GM18517 (cell line): ENCODE measurements around the gene ARID2.

Experiments
- ATAC-seq: cut with Tn5 transposase; IDR thresholded peaks from one replicate; pipeline ENCODE4 v1.9.1; 2021; ENCODE audit warnings: mild to moderate bottlenecking, moderate library complexity; ENCODE audit not compliant: unreplicated experiment

Gene ARID2

DNA sequence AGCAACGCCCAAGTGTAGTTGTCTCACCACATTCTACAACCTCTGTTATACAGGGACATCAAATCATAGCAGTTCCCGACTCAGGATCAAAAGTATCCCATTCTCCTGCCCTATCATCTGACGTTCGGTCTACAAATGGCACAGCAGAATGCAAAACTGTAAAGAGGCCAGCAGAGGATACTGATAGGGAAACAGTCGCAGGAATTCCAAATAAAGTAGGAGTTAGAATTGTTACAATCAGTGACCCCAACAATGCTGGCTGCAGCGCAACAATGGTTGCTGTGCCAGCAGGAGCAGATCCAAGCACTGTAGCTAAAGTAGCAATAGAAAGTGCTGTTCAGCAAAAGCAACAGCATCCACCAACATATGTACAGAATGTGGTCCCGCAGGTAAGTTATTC is 123.0 kb downstream of the ARID2 start:
- no peak for ATAC-seq

DNA sequence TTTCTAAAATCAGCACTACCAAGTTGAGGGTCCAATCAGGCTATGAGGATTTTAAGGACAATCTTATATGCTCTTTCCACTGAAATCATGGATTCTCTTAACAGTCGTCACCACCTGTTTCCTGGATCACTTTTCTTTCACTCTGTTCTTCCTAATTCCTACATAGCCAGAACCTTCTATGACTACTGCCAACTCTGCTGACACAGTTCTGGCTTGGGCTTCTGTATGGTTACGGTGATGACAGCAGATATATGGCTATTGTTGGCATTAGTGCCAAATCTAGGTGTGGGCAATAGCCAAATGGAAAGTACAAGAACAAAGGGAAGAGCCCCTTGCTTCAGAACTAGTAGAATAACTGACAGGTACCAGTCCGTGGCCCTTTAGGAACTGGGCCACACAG is 124.0 kb downstream of the ARID2 start:
- no peak for ATAC-seq

DNA sequence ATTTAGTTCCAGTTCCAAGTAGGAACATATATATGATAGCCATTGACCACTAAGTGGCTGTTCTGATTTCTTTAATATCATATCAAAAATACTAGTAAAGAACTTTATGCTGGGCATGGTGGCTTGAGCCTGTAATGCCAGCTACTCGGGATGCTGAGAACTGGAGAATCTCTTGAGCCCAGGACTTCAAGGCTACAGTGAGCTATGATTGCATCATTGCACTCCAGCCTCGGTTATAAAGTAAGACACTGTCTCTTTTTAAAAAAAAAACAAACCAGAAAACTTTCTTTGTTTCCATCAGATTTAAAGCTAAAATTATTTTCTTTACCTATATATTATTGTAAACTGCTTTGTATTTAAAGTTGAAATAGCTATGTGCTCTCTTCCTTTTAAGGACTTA is 133.8 kb downstream of the ARID2 start:
- no peak for ATAC-seq

DNA sequence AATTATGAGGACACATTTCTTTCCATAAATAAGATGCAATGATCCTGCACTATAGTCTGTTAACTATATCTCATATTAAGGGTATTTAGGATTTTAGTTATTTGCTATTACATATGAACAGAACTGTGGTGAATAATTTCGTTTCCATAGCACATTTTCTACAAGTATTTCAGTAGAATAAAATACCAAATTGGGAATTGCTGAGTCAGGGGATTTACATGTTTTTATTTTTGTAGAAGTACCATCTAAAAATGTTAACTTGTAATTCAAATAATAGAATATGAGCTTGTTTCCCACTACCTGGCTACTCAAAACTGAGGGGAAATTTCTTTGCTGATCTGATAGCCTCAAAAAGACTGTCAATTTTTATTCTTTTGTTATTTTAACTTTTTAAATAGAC is 136.8 kb downstream of the ARID2 start:
- ATAC-seq, result no peak

DNA sequence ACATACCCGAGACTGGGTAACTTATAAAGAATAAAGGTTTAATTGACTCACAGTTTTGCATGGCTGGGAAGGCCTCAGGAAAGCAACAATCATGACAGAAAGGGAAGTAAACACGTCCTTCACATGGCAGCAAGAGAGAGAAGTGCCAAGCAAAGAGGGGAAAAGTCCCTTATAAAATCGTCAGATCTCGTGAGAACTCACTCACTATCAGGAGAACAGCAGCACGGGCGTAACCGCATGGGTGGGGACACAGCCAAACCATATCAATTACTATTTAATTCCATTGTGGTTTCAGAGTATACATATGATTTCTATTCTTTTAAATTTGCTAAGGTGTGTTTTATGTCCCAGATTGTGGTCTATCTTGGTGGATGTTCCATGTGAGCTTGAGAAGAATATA is 142.9 kb downstream of the ARID2 start:
- no peak for ATAC-seq

DNA sequence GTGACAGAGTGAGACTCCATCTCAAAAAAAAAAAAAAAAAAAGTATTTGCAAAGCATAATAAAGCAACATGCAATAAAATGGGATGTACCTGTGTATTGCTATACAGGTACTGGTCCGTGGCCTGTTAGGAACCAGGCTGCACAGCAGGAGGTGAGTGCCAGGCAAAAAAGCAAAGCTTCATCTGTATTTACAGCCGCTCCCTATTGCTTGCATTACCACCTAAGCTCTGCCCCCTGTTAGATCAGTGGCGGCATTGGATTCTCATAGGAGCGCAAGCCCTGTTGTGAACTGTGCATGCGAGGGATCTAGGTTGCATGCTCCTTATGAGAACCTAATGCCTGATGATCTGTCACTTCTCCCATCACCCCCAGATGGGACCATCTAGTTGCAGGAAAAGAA is 147.6 kb downstream of the ARID2 start:
- ATAC-seq, result no peak

DNA sequence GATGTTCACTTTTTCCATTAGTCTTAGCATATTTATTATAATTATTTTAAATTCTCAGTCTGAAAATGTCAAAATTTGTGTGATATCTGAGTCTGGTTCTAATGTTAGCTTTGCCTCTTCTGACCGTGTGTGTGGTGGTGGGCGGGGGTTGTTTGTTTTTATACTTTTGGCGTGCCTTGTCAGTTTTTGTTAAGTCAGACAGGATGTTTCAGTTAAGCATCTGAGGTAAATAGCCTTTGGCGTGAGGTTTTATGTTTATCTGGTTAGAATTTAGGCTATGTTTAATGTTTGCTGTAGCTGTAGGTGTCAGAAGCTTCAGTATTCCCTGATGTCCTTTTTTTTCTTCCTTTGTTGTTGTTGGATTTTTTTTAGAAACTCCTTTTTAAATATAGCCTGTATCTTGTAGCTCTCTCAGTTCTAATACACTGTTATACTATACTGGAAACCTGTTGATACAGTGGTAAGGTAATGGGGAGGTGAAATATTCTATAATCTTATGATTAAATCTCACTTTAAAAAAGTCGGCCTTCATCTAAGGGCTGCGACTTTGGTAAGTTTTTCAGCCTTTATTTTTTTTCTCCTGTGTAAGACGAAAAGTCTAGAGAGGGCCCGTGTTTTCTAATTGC is 149.2 kb downstream of the ARID2 start:
- ATAC-seq, result no peak

DNA sequence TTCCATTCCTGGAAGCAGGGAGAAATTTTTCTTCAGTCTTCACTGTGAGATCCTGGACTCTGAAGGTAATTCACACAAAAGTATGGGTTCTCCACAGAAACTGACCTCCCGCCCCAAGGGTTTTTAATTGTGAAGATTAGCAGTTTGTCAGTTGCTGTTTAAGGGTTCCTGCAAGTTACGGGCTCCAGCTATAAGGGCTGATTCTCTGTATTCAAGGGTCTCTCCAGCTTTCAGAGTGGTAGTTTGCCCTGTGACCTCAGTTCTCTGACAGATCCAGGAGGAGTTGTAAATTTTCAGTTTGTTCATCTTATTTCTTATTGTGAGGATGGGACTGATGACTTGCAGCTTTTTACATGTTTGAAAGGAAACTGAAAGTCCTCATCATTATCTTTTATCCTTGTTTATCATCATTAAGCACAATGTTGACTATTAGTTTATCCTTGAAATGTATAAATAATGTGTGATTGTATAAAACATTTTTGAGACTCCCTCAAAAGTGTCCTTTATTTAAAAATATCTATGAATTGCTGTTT is 149.9 kb downstream of the ARID2 start:
- no peak for ATAC-seq

DNA sequence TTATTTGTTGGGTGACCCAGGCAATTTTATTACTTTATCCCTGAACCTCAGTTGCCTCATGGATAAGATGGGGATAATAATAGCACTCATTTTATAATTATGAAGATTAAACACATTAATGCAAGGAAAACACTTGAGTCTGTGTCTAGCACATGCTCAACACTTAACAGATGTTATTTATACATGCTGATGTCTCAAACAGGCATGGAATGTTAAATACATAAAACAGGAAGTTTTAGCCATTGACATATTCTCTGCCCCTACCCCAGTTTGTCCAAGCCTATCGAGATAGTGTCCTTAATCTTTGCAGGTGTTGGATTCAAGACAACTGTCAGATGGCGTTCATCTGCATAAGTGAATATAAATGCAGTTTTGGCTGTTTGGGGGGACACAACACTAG is 151.0 kb downstream of the ARID2 start:
- no peak for ATAC-seq

DNA sequence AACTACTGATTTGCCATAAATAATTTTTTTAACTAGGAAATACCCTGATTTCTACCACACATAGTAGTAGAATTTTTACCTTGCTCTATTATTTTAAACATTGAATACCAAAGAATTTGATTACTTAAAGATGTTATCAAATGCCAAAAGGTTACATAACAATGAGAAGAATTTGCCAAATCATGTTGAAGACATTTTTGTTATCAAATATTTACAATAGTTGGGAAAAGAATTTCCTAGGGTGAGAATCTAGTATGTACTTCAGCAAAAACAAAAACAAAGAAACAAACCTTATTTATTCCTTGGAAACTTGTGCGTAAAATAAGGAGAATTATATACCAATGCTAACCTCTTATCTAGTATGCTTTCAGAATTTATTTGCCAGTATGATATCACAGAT is 153.7 kb downstream of the ARID2 start:
- ATAC-seq, result no peak

DNA sequence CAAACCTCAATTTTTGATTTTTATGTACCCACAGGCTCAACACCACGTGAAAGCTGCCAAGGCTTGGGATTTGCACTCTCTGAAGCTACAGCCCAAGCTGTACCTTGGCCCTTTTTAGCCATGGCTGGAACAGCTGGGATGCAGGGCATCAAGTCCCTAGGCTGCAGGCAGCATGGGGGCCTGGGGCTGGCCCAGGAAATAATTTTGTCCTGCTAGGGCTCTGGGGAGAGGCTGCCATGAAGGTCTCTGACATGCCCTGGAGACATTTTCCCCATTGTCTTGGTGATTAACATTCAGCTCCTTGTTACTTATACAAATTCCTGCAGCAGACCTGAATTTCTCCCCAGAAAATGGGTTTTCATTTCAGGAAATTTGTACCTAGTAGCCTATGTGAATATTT is 157.2 kb downstream of the ARID2 start:
- ATAC-seq, result no peak

DNA sequence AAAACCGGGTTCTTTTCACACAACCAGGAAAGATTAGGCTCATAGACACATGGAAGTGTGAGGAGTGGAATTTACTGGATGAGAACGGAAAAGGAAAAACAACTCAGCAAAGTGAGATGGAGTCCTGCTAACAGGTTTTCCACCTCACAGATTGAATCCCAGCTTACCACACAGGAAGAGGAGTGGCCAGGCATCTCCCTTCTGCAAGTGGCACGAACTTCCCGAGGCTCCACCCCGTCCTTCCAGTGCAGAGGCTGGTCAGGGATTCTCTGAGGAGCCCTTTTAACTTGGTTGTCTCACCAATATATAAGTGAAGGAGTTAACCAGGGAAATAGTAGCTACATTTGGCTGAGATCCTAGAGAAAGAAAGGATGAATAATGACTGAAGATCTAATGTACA is 158.0 kb downstream of the ARID2 start:
- no peak for ATAC-seq

DNA sequence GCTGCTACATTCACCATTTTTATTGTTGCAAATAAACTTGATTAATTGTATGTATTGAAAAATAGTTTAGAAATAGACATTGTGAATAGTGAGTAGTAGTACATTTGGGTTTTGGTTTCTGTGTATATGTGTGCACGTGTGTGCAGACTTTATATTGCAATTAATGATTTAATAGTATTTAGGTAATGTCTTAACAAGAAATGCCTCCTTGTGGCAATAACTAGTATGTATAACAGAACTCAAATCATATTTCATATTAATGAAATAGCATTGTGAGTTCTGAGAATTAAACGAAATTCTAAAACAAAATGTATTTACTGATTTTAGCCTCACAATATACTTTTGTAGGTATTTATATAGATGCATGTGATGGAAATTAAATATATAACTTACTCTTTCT is 160.8 kb downstream of the ARID2 start:
- no peak for ATAC-seq

DNA sequence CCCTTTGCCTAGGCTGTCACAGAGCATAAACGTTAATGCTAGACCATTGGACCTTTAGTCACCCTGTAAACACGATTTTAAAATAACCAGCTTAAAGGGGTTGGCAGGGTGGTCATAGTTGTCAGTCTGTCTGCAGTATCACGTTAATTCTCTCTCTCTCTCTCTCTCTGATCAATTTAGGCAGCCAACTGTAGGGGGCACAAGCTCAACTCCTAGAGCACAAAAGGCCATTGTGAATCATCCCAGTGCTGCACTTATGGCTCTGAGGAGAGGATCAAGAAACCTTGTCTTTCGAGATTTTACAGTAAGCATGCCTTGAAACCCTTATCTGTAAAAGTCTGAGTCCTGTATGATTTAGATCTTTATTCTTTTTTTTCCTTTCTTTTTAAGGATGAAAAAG is 163.7 kb downstream of the ARID2 start:
- no peak for ATAC-seq

DNA sequence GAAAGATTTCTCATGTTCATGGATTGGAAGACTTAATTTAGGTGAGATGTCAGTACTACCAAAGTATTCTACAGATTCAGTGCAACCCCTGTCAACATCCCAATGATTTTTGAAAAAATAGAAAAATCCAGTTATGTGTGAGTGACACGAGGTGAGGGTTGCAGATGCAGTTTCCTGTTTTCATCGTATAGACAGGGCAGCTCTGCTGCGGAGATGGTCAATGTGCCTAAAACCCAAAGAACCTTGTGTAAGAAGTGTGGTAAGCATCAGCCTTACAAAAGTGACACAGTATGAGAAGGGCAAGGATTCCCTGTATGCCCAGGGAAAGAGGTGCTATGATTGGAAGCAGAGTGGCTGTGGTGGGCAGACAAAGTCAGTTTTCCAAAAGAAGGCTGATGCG is 166.5 kb downstream of the ARID2 start:
- no peak for ATAC-seq

DNA sequence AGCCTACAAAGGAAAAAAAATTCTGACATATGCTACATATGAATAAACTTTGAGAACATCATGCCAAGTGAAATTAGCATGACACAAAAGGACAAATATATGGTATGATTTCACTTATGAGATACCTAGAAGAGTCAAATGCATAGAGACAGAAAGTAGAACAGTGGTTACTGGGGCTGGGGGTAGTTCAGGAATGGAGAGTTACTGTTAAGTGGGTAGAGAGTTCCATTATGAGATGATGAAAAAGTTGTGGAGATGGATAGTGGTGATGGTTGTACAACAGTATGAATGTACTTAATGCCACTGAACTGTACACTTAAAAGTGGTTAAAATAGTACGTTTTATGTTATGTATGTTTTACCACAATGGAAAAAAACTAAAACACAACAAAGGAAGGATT is 168.6 kb downstream of the ARID2 start:
- ATAC-seq, result no peak

DNA sequence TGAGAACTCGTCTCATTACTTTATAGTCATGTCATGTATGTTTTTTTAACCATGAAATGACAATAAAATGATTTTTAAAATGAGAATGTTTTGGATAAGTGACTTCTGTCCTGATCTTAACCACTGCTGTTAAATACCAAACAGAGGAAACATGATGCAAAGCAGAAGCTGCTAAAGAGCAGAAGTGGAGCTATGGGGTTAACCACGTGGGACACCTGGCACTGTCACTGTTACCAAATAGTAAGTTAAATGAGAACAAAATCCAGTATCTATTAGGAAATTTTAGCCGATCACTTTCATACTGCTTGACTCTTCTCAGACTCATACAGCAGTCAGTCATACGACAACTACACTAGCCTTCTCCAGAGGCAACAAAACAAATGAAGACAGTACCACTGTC is 178.4 kb downstream of the ARID2 start:
- ATAC-seq, result peak; percentile 75

DNA sequence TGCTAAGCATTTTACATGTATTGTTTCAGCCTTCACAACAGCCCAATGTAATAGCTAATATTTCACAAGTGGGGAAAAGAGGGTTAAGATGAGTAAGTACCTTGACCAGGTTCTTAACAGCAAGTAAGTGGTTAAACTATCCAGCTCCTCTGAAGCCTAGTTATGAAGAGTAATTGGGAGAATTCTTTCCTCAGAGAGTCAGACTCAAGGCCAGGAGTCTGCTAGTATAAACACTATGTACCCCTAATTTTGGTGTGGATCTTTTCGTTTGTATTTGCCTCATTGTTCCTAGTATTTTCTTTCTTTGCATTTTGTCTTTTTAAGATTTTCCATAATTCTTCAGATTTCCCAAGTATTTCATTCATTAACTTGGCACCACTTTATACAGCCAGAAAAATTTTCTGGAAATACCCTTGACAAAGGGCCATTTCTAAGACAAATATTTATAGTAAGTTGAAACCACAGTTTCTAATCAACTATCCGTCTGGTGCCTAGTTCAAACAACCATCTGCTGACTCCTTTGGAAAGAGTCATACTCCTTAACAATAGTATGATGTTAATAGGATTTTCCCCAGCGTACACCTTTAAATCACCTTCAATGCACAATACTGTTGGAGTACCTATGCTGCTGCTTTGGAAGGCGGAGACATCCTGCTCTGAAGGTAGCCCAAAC is 179.7 kb downstream of the ARID2 start:
- ATAC-seq, result no peak

DNA sequence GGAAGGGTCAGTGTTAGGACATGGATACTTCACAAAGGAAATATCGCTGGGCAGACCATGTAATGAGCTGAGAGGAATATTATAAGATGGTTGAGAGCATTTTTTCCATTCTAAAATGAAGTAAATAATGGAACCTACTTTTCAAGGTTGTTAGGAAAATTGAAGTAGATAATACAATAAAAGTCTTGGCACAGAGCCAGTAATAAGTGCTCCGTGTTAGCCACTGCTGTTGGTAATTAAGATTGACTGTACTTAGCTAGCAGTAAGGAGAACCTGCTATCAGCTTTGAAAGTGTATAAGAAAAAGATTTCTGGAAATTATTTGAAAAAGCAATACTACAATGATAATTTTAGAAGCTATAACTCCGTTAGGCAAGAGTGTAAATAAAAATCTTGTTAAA is 183.3 kb downstream of the ARID2 start:
- no peak for ATAC-seq

DNA sequence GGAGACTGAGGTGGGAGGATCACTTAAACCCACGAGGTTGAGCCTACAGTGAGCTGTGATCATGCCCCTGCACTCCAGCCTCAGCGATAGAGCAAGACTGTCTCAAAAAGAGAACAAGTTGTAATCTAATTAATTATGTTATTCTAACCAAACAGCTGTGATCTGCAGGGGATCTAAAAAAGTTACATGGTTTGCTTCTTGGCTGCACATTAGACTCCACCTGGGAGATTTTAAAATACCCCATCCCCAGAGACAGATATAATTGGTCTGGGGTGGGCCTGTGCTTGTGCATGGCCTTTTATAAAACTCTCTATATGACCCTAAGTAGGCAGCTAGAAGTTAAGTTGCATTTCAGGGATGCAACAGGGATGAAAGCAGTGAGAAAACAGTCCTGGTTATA is 184.1 kb downstream of the ARID2 start:
- ATAC-seq, result no peak

DNA sequence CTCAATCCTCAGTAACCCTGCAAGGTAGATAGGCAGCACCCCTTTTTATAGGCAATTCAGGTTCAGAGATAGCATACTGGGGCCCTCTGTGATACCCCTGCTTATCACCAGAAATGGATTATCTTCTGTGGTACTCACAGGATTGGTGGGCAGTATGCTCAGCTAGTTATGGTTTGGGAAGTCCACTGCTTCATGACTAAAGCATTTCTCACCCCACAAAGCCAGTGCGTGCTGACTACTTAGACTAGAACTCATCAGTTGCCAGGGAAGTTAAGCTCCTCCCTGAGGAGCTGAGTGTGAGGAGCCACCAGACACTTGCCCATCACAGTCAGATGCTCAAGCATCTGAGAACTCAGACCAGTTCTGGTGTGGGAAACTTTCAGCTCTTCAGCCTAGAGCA is 184.6 kb downstream of the ARID2 start:
- ATAC-seq, result no peak

DNA sequence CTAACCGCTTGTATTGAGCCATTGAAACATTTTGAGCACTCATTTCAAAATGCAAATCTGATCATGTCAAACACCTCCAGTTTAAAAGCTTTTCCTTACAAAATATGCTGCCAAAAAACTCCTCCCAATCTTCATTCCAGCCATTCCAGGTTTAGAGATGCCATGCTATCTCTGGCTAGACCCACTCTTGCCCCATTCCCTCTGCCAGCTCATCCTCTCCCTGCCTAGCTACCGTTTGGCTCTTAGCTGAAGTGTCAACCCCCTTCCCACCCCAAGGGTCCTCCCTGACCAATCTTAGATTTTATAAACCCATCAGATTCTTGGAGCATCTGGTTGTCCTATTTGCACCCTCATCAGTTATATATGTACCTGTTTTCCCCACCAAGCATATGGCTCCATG is 185.9 kb downstream of the ARID2 start:
- no peak for ATAC-seq

DNA sequence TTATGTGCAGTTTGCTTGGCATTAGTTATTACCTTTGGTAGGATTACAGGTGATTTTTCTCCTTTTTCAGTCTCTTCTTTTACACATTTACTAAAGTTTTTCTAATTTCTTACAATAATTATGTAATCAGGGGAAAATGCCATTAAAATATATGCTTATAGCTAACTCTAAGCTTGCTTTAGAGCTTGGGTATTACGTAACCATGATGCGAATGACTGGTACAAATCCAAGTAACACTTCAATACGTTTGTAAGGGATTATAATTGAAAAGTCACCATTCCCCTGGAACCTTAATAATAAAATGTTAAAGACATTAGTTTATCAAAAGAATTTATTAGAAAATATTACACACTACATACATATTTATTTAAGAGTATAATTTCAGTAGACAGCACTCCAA is 189.3 kb downstream of the ARID2 start:
- no peak for ATAC-seq
